Stimulated activated naive B cell treated with anti-CD40 and anti-IgM and Interleukin-4, amounts not matched to agents 10 μg/mL and 1 μg/mL and 100 μg/mL, for 72 hours (primary cell): ENCODE results near the gene SPATC1L.
"Not testable (repeated sequence)": the region's sequence is repeated elsewhere in the genome, so short reads cannot be mapped to it uniquely, and the experiment has no call there.

Source experiments
- ATAC-seq, 2 donors: fragments of 150-1000 bp; cut with Tn5 transposase; replicated peaks; 2 replicates each; pipeline ENCODE4 v1.10.0; 2021; ENCODE audit warnings: moderate library complexity in 1 of 2
- DNase-seq: peaks from one replicate; pipeline ENCODE4 v3.0.0; 2021
- H3K27ac Mint-ChIP-seq: one replicate; pipeline ENCODE4 v1.8.0; 2022; ENCODE audit warnings: mild to moderate bottlenecking, mixed read lengths
- H3K27me3 Mint-ChIP-seq, 2 donors: one replicate each; pipeline ENCODE4 v1.8.0; 2022; ENCODE audit warnings: mixed read lengths in 2 of 2
- H3K36me3 Mint-ChIP-seq, 2 donors: one replicate each; pipeline ENCODE4 v1.8.0; 2022; ENCODE audit warnings: mixed read lengths in 2 of 2, mild to moderate bottlenecking in 1 of 2
- H3K4me1 Mint-ChIP-seq, 2 donors: one replicate each; pipeline ENCODE4 v1.8.0; 2022; ENCODE audit warnings: mixed read lengths in 2 of 2, mild to moderate bottlenecking in 1 of 2
- H3K4me3 Mint-ChIP-seq, 2 donors: one replicate each; pipeline ENCODE4 v1.8.0; 2022; ENCODE audit warnings: mild to moderate bottlenecking in 2 of 2, mixed read lengths in 2 of 2, moderate library complexity in 1 of 2
- H3K9me3 Mint-ChIP-seq, 2 donors: one replicate each; pipeline ENCODE4 v1.8.0; 2022; ENCODE audit warnings: mixed read lengths in 2 of 2, mild to moderate bottlenecking in 1 of 2

SPATC1L gene

GRCh38 chr21:46151261-46151988, 32.8 kb downstream of the SPATC1L start:
- H3K4me3 Mint-ChIP-seq = no peak overlapping the region
- DNase-seq = no peak
- H3K27ac Mint-ChIP-seq = no peak overlapping the region
- no peaks in the 10 kb centered on the region for H3K36me3 Mint-ChIP-seq
- H3K9me3 Mint-ChIP-seq = no peaks in the 10 kb centered on the region
- ATAC-seq = no peak
- no peaks in the 10 kb centered on the region for H3K4me1 Mint-ChIP-seq
- H3K27me3 Mint-ChIP-seq = peaks cover 0 to 4% of the 10 kb centered on the region in 2 donors

DNA sequence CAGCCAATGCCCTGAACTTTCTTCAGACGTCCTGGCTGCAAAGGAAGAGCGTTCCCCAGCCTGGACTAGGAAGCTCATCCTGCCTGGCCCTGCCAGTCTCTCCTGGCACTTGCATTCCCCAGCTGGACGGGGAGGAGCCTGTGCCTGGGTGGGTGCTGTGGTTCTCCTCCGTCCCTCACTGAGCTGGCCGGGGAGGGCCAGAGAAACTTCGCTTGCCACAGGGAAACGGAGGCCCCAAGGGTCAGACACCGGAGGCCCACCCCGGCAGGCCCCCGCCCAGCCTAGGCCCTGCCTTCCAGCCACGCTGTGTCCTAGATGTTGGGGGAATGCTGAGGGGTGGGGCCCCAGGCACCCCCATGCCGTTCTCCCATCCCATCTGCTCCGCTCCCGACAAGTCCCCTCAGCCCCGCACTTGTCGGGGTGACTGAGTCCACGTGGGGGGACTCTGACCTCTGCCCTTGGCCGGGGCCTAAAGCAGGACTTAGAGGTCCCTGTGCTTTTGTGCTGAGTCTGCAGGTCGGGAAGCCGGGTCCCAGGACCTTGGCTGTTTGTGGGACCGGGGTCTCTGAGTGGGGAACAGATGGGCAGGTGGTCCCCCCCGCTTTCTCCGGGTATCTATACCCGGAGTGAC, 33.7 kb downstream of the SPATC1L start:
- H3K4me3 Mint-ChIP-seq = no peak overlapping the region
- no peaks in the 10 kb centered on the region for H3K4me1 Mint-ChIP-seq
- no peaks in the 10 kb centered on the region for H3K9me3 Mint-ChIP-seq
- ATAC-seq (no peak), DNase-seq (no peak)
- H3K27me3 Mint-ChIP-seq = peaks cover 0 to 5% of the 10 kb centered on the region in 2 donors
- no peaks in the 10 kb centered on the region for H3K36me3 Mint-ChIP-seq
- H3K27ac Mint-ChIP-seq = no peak overlapping the region

DNA sequence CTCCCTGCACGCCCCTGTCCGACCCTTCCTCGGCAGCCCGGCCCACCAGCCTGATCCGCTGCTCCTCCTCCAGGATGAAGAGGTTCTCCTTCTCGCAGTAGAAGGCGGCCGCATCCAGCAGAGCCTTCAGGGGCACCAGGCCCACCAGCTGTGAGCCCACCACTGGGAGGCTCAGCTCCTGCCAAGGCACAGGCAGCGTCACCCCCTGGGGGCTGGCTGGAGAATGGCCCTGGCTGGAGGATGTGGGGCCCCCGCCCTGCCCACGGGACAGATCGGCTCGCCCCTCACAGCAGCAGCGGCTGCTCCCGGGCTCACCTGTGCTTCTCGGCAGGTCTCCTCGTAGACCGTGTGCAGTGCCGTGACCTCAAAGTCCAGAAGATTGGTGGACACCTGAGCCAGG, 34.2 kb downstream of the SPATC1L start:
- Mint-ChIP-seq H3K9me3 (no peaks in the 10 kb centered on the region), H3K4me3 (no peak overlapping the region), H3K27me3 (peaks cover 0 to 5% of the 10 kb centered on the region in 2 donors), H3K36me3 (no peaks in the 10 kb centered on the region), H3K4me1 (no peaks in the 10 kb centered on the region), H3K27ac (no peak overlapping the region)
- ATAC-seq (no peak), DNase-seq (no peak)

DNA sequence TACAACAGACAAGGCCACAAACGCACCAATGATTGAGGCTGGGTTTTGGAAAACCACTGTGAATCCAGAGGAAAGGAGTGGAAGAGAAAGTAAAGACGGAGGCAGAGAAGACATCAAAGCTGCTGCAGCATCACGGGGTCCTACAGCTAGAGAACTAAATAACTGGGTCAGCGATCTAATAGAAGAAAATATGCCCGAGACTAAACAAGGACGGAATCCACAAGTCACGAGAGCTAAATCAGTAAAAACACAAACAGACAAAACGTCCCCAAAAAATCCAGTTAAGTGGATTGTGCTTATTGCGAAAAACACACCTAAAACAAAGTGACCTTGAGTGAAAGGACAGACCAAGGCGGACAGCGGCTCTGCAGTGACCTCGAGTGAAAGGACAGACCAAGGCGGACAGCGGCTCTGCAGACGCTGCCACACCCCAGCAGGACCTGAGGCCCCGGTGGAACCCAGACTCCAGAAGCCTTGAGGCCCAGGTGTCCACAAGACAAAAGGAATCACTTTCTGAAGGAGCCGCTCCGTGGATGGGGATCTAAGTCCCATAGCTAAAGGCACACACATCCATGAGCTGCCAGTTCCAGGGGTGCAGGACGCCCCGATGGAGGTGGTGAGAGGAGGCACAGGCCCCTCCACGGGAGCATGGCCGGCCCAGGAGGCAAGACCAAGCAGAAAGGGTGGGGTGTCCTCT, 34.9 kb downstream of the SPATC1L start:
- no peak for DNase-seq
- no peaks in the 10 kb centered on the region for H3K9me3 Mint-ChIP-seq
- H3K36me3 Mint-ChIP-seq = no peaks in the 10 kb centered on the region
- no peak overlapping the region for H3K4me3 Mint-ChIP-seq
- H3K4me1 Mint-ChIP-seq = no peaks in the 10 kb centered on the region
- H3K27me3 Mint-ChIP-seq = peaks cover 3 to 5% of the 10 kb centered on the region in 2 donors
- H3K27ac Mint-ChIP-seq = no peak overlapping the region
- no peak for ATAC-seq

DNA sequence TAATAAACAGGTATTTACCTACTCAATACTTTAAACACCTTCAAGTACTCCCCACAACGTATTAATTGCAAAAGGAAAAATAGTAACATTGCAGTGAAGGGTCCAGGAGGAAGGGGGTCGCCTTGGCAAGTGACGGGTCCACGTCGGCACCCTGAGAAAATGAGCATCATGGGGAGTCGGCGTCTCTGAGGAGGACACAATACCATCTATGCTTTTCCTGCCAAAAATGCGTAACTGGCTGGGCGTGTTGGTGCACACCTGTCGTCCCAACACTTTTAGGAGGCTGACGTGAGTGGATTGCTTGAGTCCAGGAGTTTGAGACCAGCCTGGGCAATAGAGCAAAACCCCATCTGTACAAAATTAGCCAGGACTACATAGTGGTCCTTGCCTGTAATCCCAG, 36.2 kb downstream of the SPATC1L start:
- Mint-ChIP-seq H3K27ac (no peak overlapping the region), H3K36me3 (no peaks in the 10 kb centered on the region), H3K4me3 (no peak overlapping the region), H3K27me3 (peaks cover 3 to 5% of the 10 kb centered on the region in 2 donors), H3K9me3 (no peaks in the 10 kb centered on the region), H3K4me1 (peaks cover 3 to 7% of the 10 kb centered on the region in 2 donors)
- DNase-seq = no peak
- no peak for ATAC-seq

GRCh38 chr21:46147429-46147828, 36.8 kb downstream of the SPATC1L start:
- H3K4me1 Mint-ChIP-seq, H3K27ac Mint-ChIP-seq, H3K27me3 Mint-ChIP-seq, H3K4me3 Mint-ChIP-seq, H3K36me3 Mint-ChIP-seq, H3K9me3 Mint-ChIP-seq, DNase-seq: not testable (repeated sequence)
- ATAC-seq = peak in 1 of 2 donors; percentile 20

GRCh38 chr21:46146856-46147255, 37.4 kb downstream of the SPATC1L start:
- no peaks in the 10 kb centered on the region for H3K9me3 Mint-ChIP-seq
- H3K4me1 Mint-ChIP-seq = peaks cover 3 to 7% of the 10 kb centered on the region in 2 donors
- DNase-seq = no peak
- H3K4me3 Mint-ChIP-seq = no peak overlapping the region
- H3K27me3 Mint-ChIP-seq = peaks cover 3 to 5% of the 10 kb centered on the region in 2 donors
- no peaks in the 10 kb centered on the region for H3K36me3 Mint-ChIP-seq
- H3K27ac Mint-ChIP-seq = no peak overlapping the region
- no peak for ATAC-seq

DNA sequence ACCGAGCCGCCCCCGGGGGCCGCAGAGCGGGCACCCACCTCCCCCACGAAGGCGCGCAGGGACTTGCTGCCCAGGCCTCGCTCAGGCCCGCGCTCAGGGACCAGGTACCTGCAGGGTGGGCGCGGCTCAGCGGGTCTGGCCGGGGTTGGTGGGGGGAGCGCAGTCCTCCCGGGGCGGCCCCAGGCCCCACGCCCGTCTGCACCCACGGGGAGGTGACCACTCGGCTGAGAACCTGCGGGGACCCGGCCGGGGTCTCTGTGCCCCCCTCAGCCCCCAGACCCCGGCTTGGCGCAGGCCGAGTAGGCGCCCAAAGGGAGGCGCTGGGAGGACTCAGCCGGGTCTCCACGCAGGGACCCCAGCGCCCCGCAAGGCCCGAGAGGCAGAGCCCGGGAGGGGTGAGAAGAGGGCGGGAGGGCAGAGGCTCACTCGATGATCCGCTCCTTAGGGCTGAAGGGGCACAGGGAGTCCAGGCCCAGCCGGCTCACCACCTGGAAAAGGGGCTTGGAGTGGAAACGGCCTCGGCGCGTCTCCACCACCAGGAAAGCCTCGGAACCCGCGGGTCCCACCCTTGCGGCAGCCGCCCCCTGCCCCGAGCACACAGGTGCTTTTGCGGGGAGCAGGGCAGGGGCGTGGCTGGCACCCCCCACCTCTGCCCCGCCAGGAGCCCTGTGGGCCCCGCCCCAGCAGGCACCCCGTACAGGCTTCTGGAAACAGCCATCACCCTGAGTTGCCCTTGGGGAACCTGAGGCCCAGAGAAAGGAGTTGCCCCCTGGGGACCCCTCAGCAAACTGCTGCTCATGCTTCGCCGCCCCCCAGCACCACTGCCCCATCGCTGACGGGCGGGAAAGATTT, 38.2 kb downstream of the SPATC1L start:
- Mint-ChIP-seq H3K4me3 (no peak overlapping the region), H3K27me3 (peaks cover 3 to 5% of the 10 kb centered on the region in 2 donors), H3K27ac (no peak overlapping the region), H3K9me3 (no peaks in the 10 kb centered on the region), H3K36me3 (peaks cover 0 to 2% of the 10 kb centered on the region in 2 donors), H3K4me1 (peaks cover 3 to 7% of the 10 kb centered on the region in 2 donors)
- DNase-seq = no peak
- no peak for ATAC-seq

- Mint-ChIP-seq H3K9me3 (no peaks in the 10 kb centered on the region), H3K4me1 (peaks cover 3 to 7% of the 10 kb centered on the region in 2 donors), H3K4me3 (no peak overlapping the region), H3K36me3 (peaks cover 0 to 2% of the 10 kb centered on the region in 2 donors), H3K27me3 (peaks cover 3 to 5% of the 10 kb centered on the region in 2 donors), H3K27ac (no peak overlapping the region)
- DNase-seq (no peak), ATAC-seq (no peak)
These were observed 39.0 kb downstream of the SPATC1L start for GRCh38 chr21:46145159-46145839.

GRCh38 chr21:46144464-46145070, 39.7 kb downstream of the SPATC1L start:
- ATAC-seq (no peak), DNase-seq (no peak)
- no peaks in the 10 kb centered on the region for H3K9me3 Mint-ChIP-seq
- H3K36me3 Mint-ChIP-seq = peaks cover 0 to 2% of the 10 kb centered on the region in 2 donors
- H3K27me3 Mint-ChIP-seq = peaks cover 3 to 7% of the 10 kb centered on the region in 2 donors
- peaks cover 3 to 7% of the 10 kb centered on the region in 2 donors for H3K4me1 Mint-ChIP-seq
- peak overlapping the region; percentile 91 for H3K27ac Mint-ChIP-seq
- H3K4me3 Mint-ChIP-seq = peak overlapping the region in 1 of 2 donors; percentile 69

GRCh38 chr21:46142582-46143473, 41.4 kb downstream of the SPATC1L start:
- no peak for DNase-seq
- H3K27ac Mint-ChIP-seq = no peak overlapping the region
- peaks cover 3 to 7% of the 10 kb centered on the region in 2 donors for H3K4me1 Mint-ChIP-seq
- H3K27me3 Mint-ChIP-seq = peaks cover 3 to 15% of the 10 kb centered on the region in 2 donors
- H3K9me3 Mint-ChIP-seq = no peaks in the 10 kb centered on the region
- no peak overlapping the region for H3K4me3 Mint-ChIP-seq
- H3K36me3 Mint-ChIP-seq = peaks cover 0 to 2% of the 10 kb centered on the region in 2 donors
- no peak for ATAC-seq

GRCh38 chr21:46141767-46142581, 42.3 kb downstream of the SPATC1L start:
- H3K4me1 Mint-ChIP-seq = peaks cover 3 to 7% of the 10 kb centered on the region in 2 donors
- H3K27me3 Mint-ChIP-seq = peaks cover 3 to 24% of the 10 kb centered on the region in 2 donors
- DNase-seq = no peak
- no peak overlapping the region for H3K4me3 Mint-ChIP-seq
- no peak for ATAC-seq
- H3K27ac Mint-ChIP-seq = peak overlapping the region; percentile 87
- H3K36me3 Mint-ChIP-seq = peaks cover 0 to 2% of the 10 kb centered on the region in 2 donors
- H3K9me3 Mint-ChIP-seq = no peaks in the 10 kb centered on the region
